ENCODE results near the gene AFP. TPM values are rescaled to one million over a fixed set of nuclear protein-coding genes. Genes with fewer than 3 reads are reported as not detected.

AFP gene
- total RNA-seq, 1 donor from 2014 or later: not detected

DNA sequence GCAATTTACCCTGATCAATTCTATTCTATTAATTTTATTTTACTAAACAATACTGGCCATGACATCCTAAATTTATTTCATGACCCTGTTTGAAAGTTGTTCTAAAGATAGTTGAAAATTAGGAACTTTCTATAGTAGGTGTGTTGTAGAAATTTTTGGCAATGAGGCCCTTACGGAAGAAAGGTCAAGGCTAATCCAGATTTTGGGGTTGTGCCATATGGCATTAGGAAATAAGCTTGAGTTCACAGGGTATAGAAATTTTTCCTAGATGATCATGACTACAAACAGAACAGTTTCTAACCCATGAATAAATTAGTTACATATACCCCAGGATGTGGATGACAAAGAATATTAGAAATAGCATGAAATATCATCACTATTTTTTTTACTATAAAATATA lies 39.7 kb upstream of the AFP start:
- Mint-ChIP-seq H3K4me3 (no peak overlapping the region), H3K27me3 (peaks cover 17% of the 10 kb centered on the region), H3K36me3 (ENCODE audit: low read depth) (no peaks in the 10 kb centered on the region), H3K27ac (no peak overlapping the region), H3K4me1 (no peaks in the 10 kb centered on the region), H3K9me3 (no peaks in the 10 kb centered on the region)
- TF ChIP-seq, protein P1, sequence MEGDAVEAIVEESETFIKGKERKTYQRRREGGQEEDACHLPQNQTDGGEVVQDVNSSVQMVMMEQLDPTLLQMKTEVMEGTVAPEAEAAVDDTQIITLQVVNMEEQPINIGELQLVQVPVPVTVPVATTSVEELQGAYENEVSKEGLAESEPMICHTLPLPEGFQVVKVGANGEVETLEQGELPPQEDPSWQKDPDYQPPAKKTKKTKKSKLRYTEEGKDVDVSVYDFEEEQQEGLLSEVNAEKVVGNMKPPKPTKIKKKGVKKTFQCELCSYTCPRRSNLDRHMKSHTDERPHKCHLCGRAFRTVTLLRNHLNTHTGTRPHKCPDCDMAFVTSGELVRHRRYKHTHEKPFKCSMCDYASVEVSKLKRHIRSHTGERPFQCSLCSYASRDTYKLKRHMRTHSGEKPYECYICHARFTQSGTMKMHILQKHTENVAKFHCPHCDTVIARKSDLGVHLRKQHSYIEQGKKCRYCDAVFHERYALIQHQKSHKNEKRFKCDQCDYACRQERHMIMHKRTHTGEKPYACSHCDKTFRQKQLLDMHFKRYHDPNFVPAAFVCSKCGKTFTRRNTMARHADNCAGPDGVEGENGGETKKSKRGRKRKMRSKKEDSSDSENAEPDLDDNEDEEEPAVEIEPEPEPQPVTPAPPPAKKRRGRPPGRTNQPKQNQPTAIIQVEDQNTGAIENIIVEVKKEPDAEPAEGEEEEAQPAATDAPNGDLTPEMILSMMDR (IDR thresholded peaks at IDR 0.05): no peak
- CTCF ChIA-PET: no interaction called here
- DNase-seq: no peak
- intact Hi-C loops (cut with micrococcal nuclease): no loop called here
- no peak for ATAC-seq (ENCODE audit: low read depth)
- POLR2A ChIA-PET: no interaction called here

DNA sequence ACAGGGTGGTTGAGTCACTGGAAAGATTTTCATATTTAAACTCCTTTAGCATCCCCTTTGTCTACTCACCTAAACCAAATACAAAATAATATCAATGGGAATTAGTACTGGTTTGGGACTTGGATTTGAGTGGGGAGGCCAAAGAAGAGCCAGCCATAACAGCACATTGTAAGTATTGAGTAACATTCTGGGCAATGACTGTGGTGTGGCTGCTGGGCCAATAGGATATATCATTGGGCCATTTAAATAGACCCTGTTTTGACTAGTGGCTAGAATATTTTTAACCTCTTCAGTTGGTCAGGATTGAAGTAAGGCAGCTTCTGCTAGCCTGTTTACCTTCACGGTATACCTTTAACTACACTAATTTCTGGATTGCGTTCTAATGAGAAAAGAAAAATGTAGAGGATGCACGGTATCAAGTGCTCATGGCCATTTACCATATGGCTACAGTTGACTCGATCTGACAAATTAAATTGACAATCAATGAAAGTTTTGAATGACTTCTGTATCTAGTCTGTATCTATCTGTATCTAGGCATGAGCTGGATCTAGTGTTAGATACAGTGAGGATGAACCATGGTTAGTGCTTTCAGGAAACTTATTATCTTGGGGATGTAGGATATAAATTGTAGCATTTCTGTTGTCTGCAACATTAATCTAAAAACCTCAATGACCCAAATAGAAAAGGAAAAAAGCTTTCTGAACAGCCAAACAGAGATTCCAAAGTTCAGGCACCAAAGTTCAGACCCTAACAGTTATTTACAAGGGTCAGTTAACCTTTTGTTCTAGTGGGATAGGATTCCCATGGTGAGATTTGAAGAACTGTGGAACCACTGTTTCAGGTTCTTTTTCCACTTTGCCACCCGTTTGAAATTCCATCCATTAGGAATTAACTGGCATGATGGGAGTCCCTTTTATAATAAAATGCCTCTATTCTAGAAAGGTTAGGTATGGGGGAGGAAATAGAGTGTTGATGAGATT lies 38.7 kb upstream of the AFP start:
- ChIA-PET POLR2A (no interaction called here), CTCF (no interaction called here)
- Mint-ChIP-seq H3K9me3 (no peaks in the 10 kb centered on the region), H3K4me1 (no peaks in the 10 kb centered on the region), H3K36me3 (ENCODE audit: low read depth) (no peaks in the 10 kb centered on the region), H3K4me3 (no peak overlapping the region), H3K27ac (no peak overlapping the region), H3K27me3 (peaks cover 15% of the 10 kb centered on the region)
- ATAC-seq (ENCODE audit: low read depth): no peak
- TF ChIP-seq, protein P1 (IDR thresholded peaks at IDR 0.05): no peak
- intact Hi-C loops (cut with micrococcal nuclease): no loop called here
- DNase-seq: no peak

DNA sequence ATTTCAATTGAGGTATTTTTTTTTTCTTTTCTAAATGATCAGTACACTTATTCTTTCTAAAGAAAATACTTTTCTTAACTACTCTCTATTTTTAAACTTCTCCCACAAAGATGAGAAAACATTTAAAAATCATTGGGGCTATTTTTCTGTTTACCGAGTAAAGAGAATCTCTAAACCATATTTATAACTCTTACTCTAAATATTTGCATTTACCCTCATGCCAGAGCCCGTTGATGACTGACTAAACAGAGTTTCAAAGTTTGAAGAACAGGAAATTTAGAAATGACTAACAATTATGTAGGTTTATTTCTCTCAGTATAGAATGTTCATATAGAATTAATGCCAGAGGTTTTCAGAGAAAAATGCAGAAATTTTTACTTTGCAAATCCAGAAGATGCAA lies 34.6 kb upstream of the AFP start:
- Mint-ChIP-seq H3K27ac (no peak overlapping the region), H3K9me3 (no peaks in the 10 kb centered on the region), H3K27me3 (peaks cover 7% of the 10 kb centered on the region), H3K4me3 (no peak overlapping the region), H3K4me1 (no peaks in the 10 kb centered on the region), H3K36me3 (ENCODE audit: low read depth) (no peaks in the 10 kb centered on the region)
- DNase-seq (no peak), ATAC-seq (ENCODE audit: low read depth) (no peak)
- intact Hi-C loops (cut with micrococcal nuclease): no loop called here
- POLR2A ChIA-PET: no interaction called here
- TF ChIP-seq, protein P1 (IDR thresholded peaks at IDR 0.05): no peak
- CTCF ChIA-PET: no interaction called here

DNA sequence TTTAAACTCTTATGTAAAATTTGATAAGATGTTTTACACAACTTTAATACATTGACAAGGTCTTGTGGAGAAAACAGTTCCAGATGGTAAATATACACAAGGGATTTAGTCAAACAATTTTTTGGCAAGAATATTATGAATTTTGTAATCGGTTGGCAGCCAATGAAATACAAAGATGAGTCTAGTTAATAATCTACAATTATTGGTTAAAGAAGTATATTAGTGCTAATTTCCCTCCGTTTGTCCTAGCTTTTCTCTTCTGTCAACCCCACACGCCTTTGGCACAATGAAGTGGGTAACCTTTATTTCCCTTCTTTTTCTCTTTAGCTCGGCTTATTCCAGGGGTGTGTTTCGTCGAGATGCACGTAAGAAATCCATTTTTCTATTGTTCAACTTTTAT lies 32.0 kb upstream of the AFP start, which contains the start of gene ALB:
Gene ALB (plus strand): TSS at position 246 of the 400 bp plus-strand sequence. CDS start 41 bp downstream, at position 287.
- ChIA-PET POLR2A (no interaction called here), CTCF (no interaction called here)
- H3K4me1 Mint-ChIP-seq: no peaks in the 10 kb centered on the region
- H3K9me3 Mint-ChIP-seq: no peaks in the 10 kb centered on the region
- H3K27ac Mint-ChIP-seq: no peak within 1 kb of the TSS
- no peak within 1 kb of the TSS for H3K4me3 Mint-ChIP-seq
- intact Hi-C loops (cut with micrococcal nuclease): no loop called here
- no peak for ATAC-seq (ENCODE audit: low read depth)
- no peak for DNase-seq
- no peaks in the 10 kb centered on the region for H3K27me3 Mint-ChIP-seq
- TF ChIP-seq, protein P1 (IDR thresholded peaks at IDR 0.05): no peak
- H3K36me3 Mint-ChIP-seq (ENCODE audit: low read depth): no peaks in the 10 kb centered on the region

DNA sequence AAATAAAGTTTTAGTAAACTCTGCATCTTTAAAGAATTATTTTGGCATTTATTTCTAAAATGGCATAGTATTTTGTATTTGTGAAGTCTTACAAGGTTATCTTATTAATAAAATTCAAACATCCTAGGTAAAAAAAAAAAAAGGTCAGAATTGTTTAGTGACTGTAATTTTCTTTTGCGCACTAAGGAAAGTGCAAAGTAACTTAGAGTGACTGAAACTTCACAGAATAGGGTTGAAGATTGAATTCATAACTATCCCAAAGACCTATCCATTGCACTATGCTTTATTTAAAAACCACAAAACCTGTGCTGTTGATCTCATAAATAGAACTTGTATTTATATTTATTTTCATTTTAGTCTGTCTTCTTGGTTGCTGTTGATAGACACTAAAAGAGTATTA lies 31.6 kb upstream of the AFP start:
- Mint-ChIP-seq H3K9me3 (no peaks in the 10 kb centered on the region), H3K27ac (no peak overlapping the region), H3K27me3 (no peaks in the 10 kb centered on the region)

More for the DNA sequence above, 31.6 kb upstream of the AFP start:
- TF ChIP-seq, protein P1 (IDR thresholded peaks at IDR 0.05): no peak
- Mint-ChIP-seq H3K4me3 (no peak overlapping the region), H3K4me1 (no peaks in the 10 kb centered on the region), H3K36me3 (ENCODE audit: low read depth) (no peaks in the 10 kb centered on the region)
- DNase-seq (no peak), ATAC-seq (ENCODE audit: low read depth) (no peak)
- intact Hi-C loops (cut with micrococcal nuclease): no loop called here
- CTCF ChIA-PET: no interaction called here
- POLR2A ChIA-PET: no interaction called here
